GM12872 (cell line): ENCODE measurements around the gene TLX2.

ENCODE experiments used
- TF ChIP-seq, protein P1 (sequence below): IDR thresholded peaks from 3 replicates; pipeline ENCODE4 v1.5.1; 2011; ENCODE audit warnings: low read depth, mild to moderate bottlenecking, low read length, moderate library complexity; ENCODE audit not compliant: insufficient read depth

TLX2 gene

GRCh38 chr2:74511104-74511989, 2.9 kb upstream of the TLX2 start:
- TF ChIP-seq, protein P1, sequence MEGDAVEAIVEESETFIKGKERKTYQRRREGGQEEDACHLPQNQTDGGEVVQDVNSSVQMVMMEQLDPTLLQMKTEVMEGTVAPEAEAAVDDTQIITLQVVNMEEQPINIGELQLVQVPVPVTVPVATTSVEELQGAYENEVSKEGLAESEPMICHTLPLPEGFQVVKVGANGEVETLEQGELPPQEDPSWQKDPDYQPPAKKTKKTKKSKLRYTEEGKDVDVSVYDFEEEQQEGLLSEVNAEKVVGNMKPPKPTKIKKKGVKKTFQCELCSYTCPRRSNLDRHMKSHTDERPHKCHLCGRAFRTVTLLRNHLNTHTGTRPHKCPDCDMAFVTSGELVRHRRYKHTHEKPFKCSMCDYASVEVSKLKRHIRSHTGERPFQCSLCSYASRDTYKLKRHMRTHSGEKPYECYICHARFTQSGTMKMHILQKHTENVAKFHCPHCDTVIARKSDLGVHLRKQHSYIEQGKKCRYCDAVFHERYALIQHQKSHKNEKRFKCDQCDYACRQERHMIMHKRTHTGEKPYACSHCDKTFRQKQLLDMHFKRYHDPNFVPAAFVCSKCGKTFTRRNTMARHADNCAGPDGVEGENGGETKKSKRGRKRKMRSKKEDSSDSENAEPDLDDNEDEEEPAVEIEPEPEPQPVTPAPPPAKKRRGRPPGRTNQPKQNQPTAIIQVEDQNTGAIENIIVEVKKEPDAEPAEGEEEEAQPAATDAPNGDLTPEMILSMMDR: no peak

DNA sequence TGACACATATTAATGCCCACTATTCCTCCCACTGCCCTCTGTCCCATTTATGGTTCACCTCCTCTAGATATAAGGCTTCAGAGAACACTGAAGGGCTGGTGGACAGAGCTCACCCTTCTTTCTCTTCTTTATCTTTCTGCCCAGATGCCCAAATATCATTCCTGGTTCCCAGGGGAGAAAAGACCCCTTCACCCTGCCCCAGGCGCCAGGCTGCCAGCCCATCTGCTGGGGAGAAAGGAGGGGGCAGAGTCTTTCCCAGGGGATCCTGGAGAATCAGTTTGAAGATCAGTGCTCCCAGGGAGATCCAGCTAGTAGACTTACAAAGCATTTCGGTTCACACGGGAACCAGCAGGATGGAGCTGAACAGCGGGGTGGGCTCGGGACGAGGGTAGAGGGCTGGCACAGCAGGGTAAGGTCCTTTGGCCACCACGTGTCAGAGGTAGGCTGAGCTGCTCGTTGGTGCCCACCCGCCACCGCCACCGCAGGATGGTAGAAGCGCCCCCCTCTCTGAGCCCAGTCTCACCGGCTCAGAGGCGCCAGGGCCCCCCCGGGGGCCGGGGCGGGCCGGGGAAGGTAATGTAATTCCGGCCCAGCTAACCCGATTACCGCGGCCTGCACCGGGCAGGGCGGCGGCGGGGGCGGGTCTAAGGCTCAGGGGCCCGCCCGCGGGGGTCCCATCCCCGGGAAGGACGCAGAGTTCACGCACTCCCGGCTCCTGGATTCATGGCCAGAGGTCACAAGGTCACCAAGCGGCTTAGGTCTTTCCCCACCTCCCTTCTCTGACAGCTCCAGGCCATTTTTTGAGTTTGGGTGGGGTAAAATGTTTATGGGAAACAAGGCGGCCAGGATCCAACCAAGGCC, 1.3 kb upstream of the TLX2 start:
- TF ChIP-seq, protein P1: no peak

DNA sequence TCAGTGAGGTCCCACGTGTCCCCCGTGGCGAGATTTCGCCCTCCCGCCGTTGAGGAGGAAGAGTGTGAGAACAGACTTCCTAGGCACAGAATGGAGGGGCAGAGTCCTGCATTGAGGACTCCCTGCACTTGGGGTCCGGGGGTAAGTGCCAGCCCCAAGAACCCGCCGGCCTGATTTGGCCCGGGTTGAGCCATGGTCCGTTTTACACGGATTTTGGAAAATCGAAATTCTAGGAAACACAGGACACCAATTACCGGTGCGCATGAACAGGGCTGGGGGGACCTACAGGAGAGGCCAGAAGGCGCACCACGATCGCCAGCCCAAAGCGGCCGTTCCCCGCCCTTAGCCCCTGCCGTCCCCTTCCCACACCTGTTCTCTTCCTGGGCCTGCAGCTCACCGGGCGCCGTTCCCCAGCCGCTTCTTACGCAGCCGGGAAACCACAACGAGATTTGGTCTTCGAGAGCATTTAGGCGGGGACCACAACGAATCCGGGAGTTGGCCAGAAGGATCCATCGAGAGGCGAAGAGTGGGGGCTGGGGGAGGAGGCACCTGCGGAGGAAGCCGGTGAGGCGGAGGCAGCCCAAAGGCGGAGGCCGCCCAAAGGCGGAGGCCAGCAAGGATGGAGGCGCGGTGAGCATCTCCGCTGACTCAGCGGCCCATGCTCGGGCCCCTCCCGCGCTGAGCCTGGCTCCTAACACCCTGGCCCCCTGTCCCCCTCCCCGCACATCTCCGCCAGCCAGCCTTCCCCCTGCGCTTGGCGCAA, 464 bp upstream of the TLX2 start:
- TF ChIP-seq, protein P1: no peak

DNA sequence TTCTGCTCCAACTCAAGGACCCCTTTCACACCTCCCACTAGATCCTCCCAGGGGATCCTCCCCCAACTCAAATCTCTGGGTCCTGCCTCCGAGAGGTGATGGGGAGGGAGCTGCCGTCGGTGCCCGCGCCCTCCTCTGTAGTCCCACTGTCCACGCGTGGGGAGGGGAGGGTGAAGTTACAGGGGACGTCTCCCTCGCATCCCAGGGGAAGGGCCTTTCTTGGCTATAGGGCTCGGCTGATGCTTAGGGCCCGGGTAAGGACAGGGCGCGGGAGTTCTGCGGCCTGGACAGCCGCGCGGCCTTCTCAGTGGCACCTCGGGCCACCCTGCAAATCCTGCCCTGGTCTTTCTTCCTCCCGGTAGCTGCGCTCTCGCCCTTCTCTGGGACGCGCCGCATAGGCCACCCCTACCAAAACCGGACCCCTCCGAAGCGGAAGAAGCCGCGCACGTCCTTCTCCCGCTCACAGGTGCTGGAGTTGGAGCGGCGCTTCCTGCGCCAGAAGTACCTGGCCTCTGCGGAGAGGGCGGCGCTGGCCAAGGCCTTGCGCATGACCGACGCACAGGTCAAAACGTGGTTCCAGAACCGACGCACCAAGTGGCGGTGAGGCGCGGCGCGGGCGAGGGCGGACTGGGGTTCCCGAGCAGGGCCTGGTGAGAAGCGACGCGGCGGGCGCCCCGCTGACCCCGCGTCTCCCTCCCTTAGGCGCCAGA, 1.2 kb downstream of the TLX2 start:
- TF ChIP-seq, protein P1: no peak

DNA sequence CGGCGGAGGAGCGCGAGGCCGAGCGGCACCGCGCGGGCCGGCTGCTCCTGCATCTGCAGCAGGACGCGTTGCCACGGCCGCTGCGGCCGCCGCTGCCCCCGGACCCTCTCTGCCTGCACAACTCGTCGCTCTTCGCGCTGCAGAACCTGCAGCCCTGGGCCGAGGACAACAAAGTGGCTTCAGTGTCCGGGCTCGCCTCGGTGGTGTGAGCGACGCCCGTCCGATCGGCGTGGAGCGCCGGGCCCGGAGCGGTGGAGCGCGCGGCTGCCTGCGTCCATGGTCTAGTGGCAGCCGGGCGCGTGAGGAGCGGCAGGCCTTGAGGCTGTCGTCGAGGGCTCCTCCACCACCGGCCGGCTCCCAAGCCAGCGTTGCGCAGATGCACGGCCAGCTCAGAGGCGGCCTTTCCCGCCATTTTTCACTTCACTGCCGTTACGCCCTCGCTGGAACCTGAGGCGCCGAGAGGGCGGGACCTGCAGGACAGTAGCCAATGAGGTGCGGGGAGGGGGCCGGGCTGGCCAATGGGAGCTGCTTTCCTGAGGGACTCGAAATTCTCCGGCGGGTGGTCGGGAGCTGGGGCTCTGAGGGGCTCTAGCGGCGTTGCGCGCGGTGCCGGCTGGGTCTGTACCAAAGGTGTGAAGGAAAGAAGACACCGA, 1.9 kb downstream of the TLX2 start:
- TF ChIP-seq, protein P1: no peak

- TF ChIP-seq, protein P1: no peak
Observed at GRCh38 chr2:74516650-74517049, 2.4 kb downstream of the TLX2 start.
